GM06990 (cell line): ENCODE measurements around the gene MORC3.

Source experiments
- DNase-seq: peaks from one replicate; pipeline ENCODE4 v3.0.0-alpha.2; 2011; ENCODE audit not compliant: insufficient read length; ENCODE audit errors: extremely low read depth
- H3K27me3 ChIP-seq: replicated peaks from 2 replicates; pipeline ENCODE4 v1.6.0; 2011; ENCODE audit warnings: low read length; ENCODE audit not compliant: control insufficient read depth, insufficient read depth
- H3K36me3 ChIP-seq: 2 replicates; pipeline ENCODE4 v1.5.1; 2011; ENCODE audit warnings: low read length; ENCODE audit not compliant: control insufficient read depth, insufficient read depth
- H3K4me3 ChIP-seq: replicated peaks from 2 replicates; pipeline ENCODE4 v1.5.1; 2011; ENCODE audit warnings: low read depth, mild to moderate bottlenecking, control low read depth, low read length
- CTCF ChIP-seq: IDR thresholded peaks from 2 replicates; pipeline ENCODE4 v1.5.1; 2011; ENCODE audit warnings: low read length, control low read depth, mild to moderate bottlenecking, inconsistent platforms; ENCODE audit not compliant: insufficient read depth, poor library complexity, severe bottlenecking

MORC3 gene

GRCh38 chr21:36347278-36347961, 27.4 kb downstream of the MORC3 start:
- no peak overlapping the region for H3K4me3 ChIP-seq
- no peak for DNase-seq
- no peak for TF ChIP-seq CTCF
- H3K27me3 ChIP-seq = no peaks in the 10 kb centered on the region
- H3K36me3 ChIP-seq = peaks cover 18% of the 10 kb centered on the region

- H3K4me3 ChIP-seq = no peak overlapping the region
- TF ChIP-seq CTCF = no peak
- DNase-seq = no peak
- H3K36me3 ChIP-seq = peaks cover 19% of the 10 kb centered on the region
- no peaks in the 10 kb centered on the region for H3K27me3 ChIP-seq
Measured at GRCh38 chr21:36347962-36348328, 27.9 kb downstream of the MORC3 start.

GRCh38 chr21:36349315-36349714, 29.3 kb downstream of the MORC3 start:
- no peak for DNase-seq
- Histone ChIP-seq H3K4me3 (no peak overlapping the region), H3K27me3 (no peaks in the 10 kb centered on the region), H3K36me3 (peaks cover 21% of the 10 kb centered on the region)
- TF ChIP-seq CTCF = no peak

GRCh38 chr21:36350282-36350910, 30.4 kb downstream of the MORC3 start:
- Histone ChIP-seq H3K4me3 (no peak overlapping the region), H3K27me3 (no peaks in the 10 kb centered on the region), H3K36me3 (peaks cover 19% of the 10 kb centered on the region)
- TF ChIP-seq CTCF = no peak
- DNase-seq = no peak

GRCh38 chr21:36354918-36355680, 35.1 kb downstream of the MORC3 start:
- TF ChIP-seq CTCF = no peak
- Histone ChIP-seq H3K36me3 (peaks cover 10% of the 10 kb centered on the region), H3K27me3 (no peaks in the 10 kb centered on the region), H3K4me3 (no peak overlapping the region)
- DNase-seq = no peak
